ENCODE measurements around the gene ERC2.

ERC2 gene

GRCh38 chr3:55467099-55467498 is 1001.2 kb downstream of the ERC2 start:
- DNase-seq (ENCODE audit: low spot score) (no peak), FAIRE-seq (no peak)

DNA sequence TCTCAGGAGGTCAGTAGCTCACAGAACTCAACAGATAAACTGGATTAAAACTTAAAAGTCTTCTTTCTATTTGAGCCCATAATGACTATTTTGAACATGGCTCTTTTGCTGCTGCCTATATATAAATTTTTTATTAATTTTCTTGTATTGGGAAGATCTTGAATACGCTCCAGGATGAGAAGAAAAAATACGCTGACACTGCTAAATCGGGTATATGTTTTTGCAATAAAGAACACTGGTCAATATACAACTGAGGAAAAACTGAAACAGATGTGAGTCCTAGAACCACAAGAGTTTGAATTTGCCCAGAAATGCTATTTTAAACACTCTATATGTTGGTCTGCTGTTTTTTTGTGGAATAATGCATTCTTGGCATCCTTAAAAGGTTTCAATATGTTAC is 1001.7 kb downstream of the ERC2 start:
- DNase-seq (ENCODE audit: low spot score) (no peak), FAIRE-seq (no peak)

- DNase-seq (ENCODE audit: low spot score) (no peak), FAIRE-seq (no peak)
These were observed 1006.4 kb downstream of the ERC2 start for GRCh38 chr3:55461896-55462295.

GRCh38 chr3:55459838-55460237 is 1008.4 kb downstream of the ERC2 start:
- no peak for DNase-seq (ENCODE audit: low spot score)
- no peak for FAIRE-seq

Measured in urothelium cell line (cell line).